Fibroblast of lung (primary cell): ENCODE results near the gene CDYL2. TPM values are rescaled to one million over a fixed set of nuclear protein-coding genes. Genes with fewer than 3 reads are reported as not detected.

Source experiments
- DNase-seq, 2 donors: peaks; one replicate each; pipeline versions ENCODE4 v3.0.0 to v3.0.0-alpha.2; 2010; ENCODE audit warnings: low read depth in 2 of 2
- H2AFZ ChIP-seq: 2 replicates; pipeline ENCODE4 v1.5.1; 2012; ENCODE audit warnings: low read length, control low read depth, inconsistent platforms
- H3K27ac ChIP-seq: 2 replicates; pipeline ENCODE4 v1.5.1; 2011; ENCODE audit warnings: low read length, control low read depth; ENCODE audit not compliant: insufficient read depth
- H3K27me3 ChIP-seq: 2 replicates; pipeline ENCODE4 v1.5.1; 2011; ENCODE audit warnings: mild to moderate bottlenecking, low read length; ENCODE audit not compliant: control insufficient read depth, insufficient read depth
- H3K36me3 ChIP-seq: 2 replicates; pipeline ENCODE4 v1.5.1; 2011; ENCODE audit warnings: low read length; ENCODE audit not compliant: control insufficient read depth, insufficient read depth
- H3K4me1 ChIP-seq: 2 replicates; pipeline ENCODE4 v1.5.1; 2011; ENCODE audit warnings: low read length; ENCODE audit not compliant: control insufficient read depth, insufficient read depth; ENCODE audit errors: extremely low read depth
- H3K4me2 ChIP-seq: 2 replicates; pipeline ENCODE4 v1.5.1; 2011; ENCODE audit warnings: low read length, control low read depth; ENCODE audit not compliant: insufficient read depth; ENCODE audit errors: extremely low read depth
- H3K4me3 ChIP-seq, 4 experiments: fragments of 200-600 bp in 1 of 4; sonication (generic) in 1 of 4; replicated peaks in 1 of 4; 2 replicates each; pipeline ENCODE4 v1.5.1; 2011 to 2016; ENCODE audit warnings: low read length in 4 of 4, low read depth in 3 of 4, mild to moderate bottlenecking in 3 of 4, control low read depth in 2 of 4, inconsistent platforms in 1 of 4, mixed read lengths in 1 of 4; ENCODE audit not compliant: insufficient read depth in 1 of 4; ENCODE audit errors: control extremely low read depth in 1 of 4
- H3K79me2 ChIP-seq: 2 replicates; pipeline ENCODE4 v1.5.1; 2012; ENCODE audit warnings: mild to moderate bottlenecking, low read length, inconsistent platforms; ENCODE audit not compliant: control insufficient read depth, insufficient read depth
- H3K9ac ChIP-seq: 2 replicates; pipeline ENCODE4 v1.5.1; 2011; ENCODE audit warnings: mild to moderate bottlenecking, low read length, control low read depth; ENCODE audit not compliant: insufficient read depth
- H3K9me3 ChIP-seq: 2 replicates; pipeline ENCODE4 v1.5.1; 2012; ENCODE audit warnings: low read depth, low read length; ENCODE audit not compliant: control insufficient read depth, insufficient read depth
- H4K20me1 ChIP-seq: 2 replicates; pipeline ENCODE4 v1.5.1; 2011; ENCODE audit warnings: low read length; ENCODE audit not compliant: control insufficient read depth, insufficient read depth; ENCODE audit errors: extremely low read depth
- EZH2 ChIP-seq: IDR thresholded peaks from 2 replicates; pipeline ENCODE4 v1.5.1; 2012; ENCODE audit warnings: low read length, control low read depth, mild to moderate bottlenecking; ENCODE audit errors: missing control alignments
- polyA plus RNA-seq, 2 donors: library from polyadenylated mRNA; depleted of rRNA in 1 of 2; stranded (reverse) in 1 of 2; unstranded in 1 of 2; fragments of >200 nt; gene quantifications; 2 replicates each; pipeline ENCODE4 v1.2.1, GENCODE V29; 2011 to 2012; ENCODE audit warnings: missing spikeins in 1 of 2
- total RNA-seq: library from RNA; depleted of rRNA; stranded (reverse); fragments of >200 nt; gene quantifications from 2 replicates; pipeline ENCODE4 v1.2.1, GENCODE V29; 2014
- TF ChIP-seq, protein P1 (sequence below), 2 donors: IDR thresholded peaks in 1 of 2; conservative IDR thresholded peaks in 1 of 2; 1 replicate in 1 of 2; 2 replicates in 1 of 2; pipeline ENCODE4 v1.5.1; 2011 to 2012; ENCODE audit warnings: low read length in 2 of 2, control low read depth in 1 of 2, inconsistent platforms in 1 of 2, low read depth in 1 of 2, mild to moderate bottlenecking in 1 of 2

Gene CDYL2
- total and polyA plus RNA-seq, 2 donors (not counting 1 experiment from before 2014, with no cell fraction given) = 1.1 to 3.5 TPM

DNA sequence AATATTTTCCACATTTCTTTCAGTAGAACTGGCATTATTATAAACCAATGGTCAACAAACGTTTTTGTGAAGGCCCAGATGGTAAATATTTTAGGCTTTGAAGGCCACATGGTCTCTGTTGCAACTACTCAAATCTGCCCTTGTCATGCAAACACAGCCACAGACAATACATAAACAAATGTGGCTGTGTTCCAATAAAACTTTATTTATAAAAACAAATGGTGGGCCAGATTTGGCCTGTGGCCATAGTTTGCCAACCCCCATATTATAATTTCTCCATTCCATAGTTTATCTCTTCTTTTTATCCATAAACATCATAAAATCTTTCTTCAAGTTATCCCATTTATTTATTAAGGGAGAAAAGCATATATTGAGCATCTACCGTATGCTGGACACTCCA is 98.8 kb downstream of the CDYL2 start:
- no peak for DNase-seq
- H4K20me1 ChIP-seq = no peaks in the 10 kb centered on the region
- no peaks in the 10 kb centered on the region for H3K36me3 ChIP-seq
- H3K27me3 ChIP-seq = no peaks in the 10 kb centered on the region
- no peak for TF ChIP-seq EZH2
- TF ChIP-seq, protein P1, sequence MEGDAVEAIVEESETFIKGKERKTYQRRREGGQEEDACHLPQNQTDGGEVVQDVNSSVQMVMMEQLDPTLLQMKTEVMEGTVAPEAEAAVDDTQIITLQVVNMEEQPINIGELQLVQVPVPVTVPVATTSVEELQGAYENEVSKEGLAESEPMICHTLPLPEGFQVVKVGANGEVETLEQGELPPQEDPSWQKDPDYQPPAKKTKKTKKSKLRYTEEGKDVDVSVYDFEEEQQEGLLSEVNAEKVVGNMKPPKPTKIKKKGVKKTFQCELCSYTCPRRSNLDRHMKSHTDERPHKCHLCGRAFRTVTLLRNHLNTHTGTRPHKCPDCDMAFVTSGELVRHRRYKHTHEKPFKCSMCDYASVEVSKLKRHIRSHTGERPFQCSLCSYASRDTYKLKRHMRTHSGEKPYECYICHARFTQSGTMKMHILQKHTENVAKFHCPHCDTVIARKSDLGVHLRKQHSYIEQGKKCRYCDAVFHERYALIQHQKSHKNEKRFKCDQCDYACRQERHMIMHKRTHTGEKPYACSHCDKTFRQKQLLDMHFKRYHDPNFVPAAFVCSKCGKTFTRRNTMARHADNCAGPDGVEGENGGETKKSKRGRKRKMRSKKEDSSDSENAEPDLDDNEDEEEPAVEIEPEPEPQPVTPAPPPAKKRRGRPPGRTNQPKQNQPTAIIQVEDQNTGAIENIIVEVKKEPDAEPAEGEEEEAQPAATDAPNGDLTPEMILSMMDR (conservative IDR thresholded peaks at IDR 0.05 in 1 of 2, IDR thresholded peaks at IDR 0.05 in 1 of 2; ENCODE audit: low read depth in 1 of 2, low read length in 2 of 2) = no peak
- H3K9me3 ChIP-seq = no peaks in the 10 kb centered on the region
- no peak overlapping the region for H2AFZ ChIP-seq
- H3K27ac ChIP-seq = no peak overlapping the region
- H3K9ac ChIP-seq = no peak overlapping the region
- no peak overlapping the region for H3K4me3 ChIP-seq
- H3K4me1 ChIP-seq = no peaks in the 10 kb centered on the region
- no peaks in the 10 kb centered on the region for H3K79me2 ChIP-seq
- no peak overlapping the region for H3K4me2 ChIP-seq

DNA sequence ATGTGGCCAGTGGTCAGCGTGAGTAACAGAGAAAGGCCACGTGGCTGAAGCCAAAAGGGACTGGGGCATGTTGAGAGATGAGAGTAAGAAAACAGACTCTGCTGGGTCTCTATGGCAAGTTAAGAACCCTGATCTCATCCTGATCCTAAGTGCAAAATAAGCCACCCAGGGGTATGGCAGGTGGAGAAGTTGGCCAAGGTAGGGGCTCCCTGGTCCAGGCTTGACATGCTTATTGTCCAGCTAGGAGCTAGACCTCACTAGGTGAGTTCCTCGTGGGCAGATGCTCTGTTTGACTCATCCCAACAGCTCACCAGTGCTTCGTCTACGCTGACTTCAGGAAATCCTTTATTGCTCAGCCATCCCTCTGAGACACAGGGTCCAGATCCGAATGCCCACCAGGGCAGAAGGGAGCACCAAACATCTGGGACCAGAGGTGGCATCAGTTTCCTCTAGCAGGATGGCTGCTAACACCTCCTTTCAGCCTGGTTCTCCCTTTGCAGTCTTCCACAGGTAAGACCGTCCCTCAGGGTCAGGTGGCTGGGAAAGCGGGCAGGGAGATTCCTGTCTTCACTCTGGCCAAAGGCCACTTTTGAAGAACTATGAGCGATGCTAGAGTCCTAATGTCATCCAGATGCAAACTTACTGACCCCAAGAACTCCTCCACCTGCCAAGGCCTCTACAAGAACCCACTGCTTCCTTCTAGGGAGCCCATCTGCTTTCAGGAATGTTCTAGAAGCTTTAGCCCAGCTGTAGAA is 99.5 kb downstream of the CDYL2 start:
- Histone ChIP-seq H2AFZ (no peak overlapping the region), H3K4me1 (no peaks in the 10 kb centered on the region), H3K4me3 (no peak overlapping the region), H3K9ac (no peak overlapping the region), H3K79me2 (no peaks in the 10 kb centered on the region), H3K27ac (no peak overlapping the region), H3K9me3 (no peaks in the 10 kb centered on the region), H4K20me1 (no peaks in the 10 kb centered on the region), H3K4me2 (no peak overlapping the region), H3K27me3 (no peaks in the 10 kb centered on the region), H3K36me3 (no peaks in the 10 kb centered on the region)
- TF ChIP-seq EZH2 = no peak
- TF ChIP-seq, protein P1 (conservative IDR thresholded peaks at IDR 0.05 in 1 of 2, IDR thresholded peaks at IDR 0.05 in 1 of 2; ENCODE audit: low read depth in 1 of 2, low read length in 2 of 2) = no peak
- DNase-seq = no peak

DNA sequence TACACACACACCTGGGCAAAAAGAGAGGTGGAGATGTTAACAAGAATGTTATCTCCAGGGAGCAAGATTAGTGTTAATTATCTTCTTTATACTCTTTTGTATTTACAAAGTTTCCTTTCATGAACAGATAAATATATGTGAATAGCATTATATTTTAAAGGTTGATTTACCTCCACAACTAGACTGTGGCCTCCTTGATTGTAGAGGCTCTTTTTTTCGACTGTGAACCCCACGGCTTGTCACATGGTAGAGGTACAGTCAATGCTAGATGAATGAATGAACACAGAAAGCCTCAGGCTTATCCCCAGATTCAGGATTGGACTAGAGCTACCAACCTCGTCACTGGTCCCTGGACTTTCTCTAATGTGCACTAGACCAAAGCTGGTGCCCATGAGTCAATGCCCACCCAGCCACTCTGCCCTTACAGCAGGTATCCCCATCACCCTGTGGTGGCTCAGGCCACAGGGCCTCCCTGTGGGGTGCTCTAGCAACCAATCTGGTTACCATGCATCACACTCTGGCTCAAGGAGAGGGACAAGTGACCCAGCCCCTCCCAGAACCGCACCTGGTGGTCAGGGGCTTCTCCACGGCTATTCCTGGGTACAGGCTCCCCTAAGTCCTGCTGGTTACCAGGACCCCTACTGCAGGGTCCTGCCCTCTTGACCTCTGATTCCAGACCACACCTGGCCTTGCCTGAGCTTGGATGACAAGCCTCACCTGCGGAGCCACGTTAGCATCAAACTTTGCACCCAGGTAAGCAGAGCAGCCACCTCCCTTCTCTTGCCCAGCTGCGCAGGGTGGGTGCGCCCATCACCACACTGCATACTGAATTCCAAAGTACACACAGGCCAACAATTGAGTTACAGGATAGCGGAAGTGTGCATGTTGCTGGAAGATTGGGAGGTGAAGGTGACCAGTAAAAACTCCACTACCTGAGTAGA is 101.0 kb downstream of the CDYL2 start:
- H3K79me2 ChIP-seq = no peaks in the 10 kb centered on the region
- no peak overlapping the region for H3K27ac ChIP-seq
- DNase-seq = no peak
- H3K36me3 ChIP-seq = no peaks in the 10 kb centered on the region
- TF ChIP-seq, protein P1 (conservative IDR thresholded peaks at IDR 0.05 in 1 of 2, IDR thresholded peaks at IDR 0.05 in 1 of 2; ENCODE audit: low read depth in 1 of 2, low read length in 2 of 2) = no peak
- no peak for TF ChIP-seq EZH2
- no peaks in the 10 kb centered on the region for H4K20me1 ChIP-seq
- H3K4me1 ChIP-seq = no peaks in the 10 kb centered on the region
- no peaks in the 10 kb centered on the region for H3K9me3 ChIP-seq
- no peak overlapping the region for H3K9ac ChIP-seq
- H2AFZ ChIP-seq = no peak overlapping the region
- H3K27me3 ChIP-seq = no peaks in the 10 kb centered on the region
- H3K4me3 ChIP-seq = no peak overlapping the region
- no peak overlapping the region for H3K4me2 ChIP-seq
